Fibroblast of skin of back (primary cell): ENCODE measurements around the gene SLC7A1.

Experiments
- DNase-seq: peaks from one replicate; pipeline ENCODE4 v3.0.0-alpha.2; 2013

SLC7A1 gene

GRCh38 chr13:29484796-29485195 is 110.7 kb downstream of the SLC7A1 start:
- DNase-seq: no peak

- no peak for DNase-seq
These were observed 111.3 kb downstream of the SLC7A1 start for GRCh38 chr13:29484236-29484635.

- no peak for DNase-seq
These were observed 111.9 kb downstream of the SLC7A1 start for GRCh38 chr13:29483623-29484022.

GRCh38 chr13:29483211-29483610 is 112.3 kb downstream of the SLC7A1 start:
- no peak for DNase-seq

GRCh38 chr13:29482504-29482903 is 113.0 kb downstream of the SLC7A1 start:
- no peak for DNase-seq

- no peak for DNase-seq
These were observed 113.9 kb downstream of the SLC7A1 start for GRCh38 chr13:29481603-29482002.

GRCh38 chr13:29480893-29481525 is 114.5 kb downstream of the SLC7A1 start:
- no peak for DNase-seq

GRCh38 chr13:29479716-29480492 is 115.6 kb downstream of the SLC7A1 start:
- no peak for DNase-seq

GRCh38 chr13:29476046-29476445 is 119.4 kb downstream of the SLC7A1 start:
- no peak for DNase-seq

GRCh38 chr13:29474991-29475390 is 120.5 kb downstream of the SLC7A1 start:
- peak; percentile 50 for DNase-seq

GRCh38 chr13:29473166-29473565 is 122.3 kb downstream of the SLC7A1 start:
- no peak for DNase-seq

GRCh38 chr13:29472332-29472961 is 123.0 kb downstream of the SLC7A1 start:
- peak; percentile 62 for DNase-seq

- DNase-seq: no peak
These were observed 123.9 kb downstream of the SLC7A1 start for GRCh38 chr13:29471551-29471950.

GRCh38 chr13:29465741-29466293 is 129.7 kb downstream of the SLC7A1 start:
- peak; percentile 67 for DNase-seq

GRCh38 chr13:29464105-29464679 is 131.3 kb downstream of the SLC7A1 start:
- no peak for DNase-seq

GRCh38 chr13:29459813-29460355 is 135.6 kb downstream of the SLC7A1 start:
- DNase-seq: no peak
